HG03097 (cell line): Measurements from ENCODE around the gene KRTAP4-1.
"Not testable (repeated sequence)": the region's sequence is repeated elsewhere in the genome, so short reads cannot be mapped to it uniquely, and the experiment has no call there.

Source experiments
- ATAC-seq: cut with Tn5 transposase; IDR thresholded peaks from one replicate; pipeline ENCODE4 v1.9.1; 2021; ENCODE audit not compliant: unreplicated experiment, low FRiP score

KRTAP4-1 gene

DNA sequence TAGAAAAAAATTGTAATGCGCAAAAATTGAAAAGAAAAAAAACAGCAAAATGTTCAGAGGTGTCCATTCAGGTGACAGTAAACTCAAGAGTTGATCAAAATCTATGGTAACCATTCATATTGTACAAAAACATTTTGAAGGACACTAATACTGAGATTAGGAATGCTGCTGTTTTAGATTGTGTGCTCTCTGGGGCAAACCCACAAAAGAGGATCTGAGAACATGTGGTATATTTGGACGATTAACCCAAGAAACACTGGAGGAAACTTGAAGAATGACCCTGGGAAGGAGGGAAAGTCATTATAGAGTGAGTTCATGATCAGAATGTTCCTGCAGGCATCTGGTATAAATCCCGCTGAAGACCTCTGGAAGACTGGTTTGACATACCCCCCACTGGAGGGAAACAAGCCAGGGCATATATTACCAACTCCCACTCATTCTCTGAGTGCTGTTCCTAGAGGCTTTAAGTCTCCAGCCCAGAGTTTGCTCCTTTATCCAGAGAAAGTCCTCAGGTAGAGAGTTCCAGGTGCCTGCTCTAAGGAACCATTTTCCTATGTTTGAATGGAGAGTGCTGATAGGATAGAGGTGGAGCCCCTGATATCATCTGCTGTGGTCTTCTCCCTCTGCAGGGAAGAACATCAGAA is 7.8 kb downstream of the KRTAP4-1 start:
- ATAC-seq, result no peak

DNA sequence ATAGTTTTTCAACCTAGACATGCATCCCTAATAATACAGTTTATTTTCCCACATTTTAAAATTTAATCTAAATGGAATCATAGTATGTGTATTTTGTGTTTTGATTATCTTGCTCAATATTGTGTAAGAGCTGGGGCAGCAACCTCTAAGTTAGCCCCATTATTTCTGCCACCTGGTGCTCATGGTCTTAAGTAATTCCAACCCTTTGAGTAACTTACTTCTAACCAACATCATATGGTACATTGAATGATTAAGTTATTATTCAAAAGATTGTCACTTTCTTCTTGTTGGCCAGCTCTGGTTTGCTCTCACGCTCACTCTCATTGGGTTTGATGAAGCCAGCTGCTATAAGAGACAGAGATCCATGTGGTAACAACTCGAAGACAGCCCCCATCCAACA is 12.8 kb downstream of the KRTAP4-1 start:
- ATAC-seq, result no peak

DNA sequence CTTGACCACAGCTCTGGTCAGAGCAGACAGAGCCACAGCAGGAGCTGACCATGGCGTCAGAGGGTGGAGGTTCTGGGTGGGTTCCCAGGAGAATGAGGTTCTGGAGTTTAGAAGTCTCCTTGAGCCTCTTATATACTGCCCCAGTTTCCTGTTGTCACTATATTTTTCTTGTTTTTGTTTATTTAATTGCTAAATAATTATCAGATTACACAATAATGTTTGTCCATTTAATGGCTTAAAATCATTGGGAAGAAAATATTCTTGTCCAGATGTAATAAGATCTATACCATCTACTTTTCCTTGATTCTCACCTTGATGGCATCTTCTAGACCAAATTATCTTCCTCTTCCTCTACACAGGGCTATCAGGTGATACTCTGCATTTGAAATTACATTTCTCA is 16.6 kb downstream of the KRTAP4-1 start, which contains the start of gene KRTAP4-3:
Gene KRTAP4-3 (minus strand): TSS at position 101 of the 400 bp plus-strand sequence. CDS start 49 bp downstream, at position 52.
- ATAC-seq, result no peak

DNA sequence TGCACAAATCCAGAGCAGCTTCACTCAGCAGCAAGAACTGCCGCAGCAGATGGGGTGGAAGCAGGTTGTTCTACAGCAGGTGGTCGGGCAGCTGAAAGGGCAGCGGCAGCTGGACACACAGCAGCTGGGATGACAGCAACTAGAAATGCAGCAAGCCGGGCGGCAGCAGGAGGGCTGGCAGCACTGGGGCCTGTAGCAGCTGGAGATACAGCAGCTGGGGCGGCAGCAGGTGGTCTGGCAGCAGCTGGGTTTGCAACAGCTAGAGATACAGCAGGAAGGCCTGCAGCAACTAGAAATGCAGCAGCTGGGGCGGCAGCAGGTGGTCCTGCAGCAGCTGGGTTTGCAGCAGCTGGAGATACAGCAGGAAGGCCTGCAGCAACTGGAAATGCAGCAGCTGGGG is 17.1 kb downstream of the KRTAP4-1 start:
- no peak for ATAC-seq

DNA sequence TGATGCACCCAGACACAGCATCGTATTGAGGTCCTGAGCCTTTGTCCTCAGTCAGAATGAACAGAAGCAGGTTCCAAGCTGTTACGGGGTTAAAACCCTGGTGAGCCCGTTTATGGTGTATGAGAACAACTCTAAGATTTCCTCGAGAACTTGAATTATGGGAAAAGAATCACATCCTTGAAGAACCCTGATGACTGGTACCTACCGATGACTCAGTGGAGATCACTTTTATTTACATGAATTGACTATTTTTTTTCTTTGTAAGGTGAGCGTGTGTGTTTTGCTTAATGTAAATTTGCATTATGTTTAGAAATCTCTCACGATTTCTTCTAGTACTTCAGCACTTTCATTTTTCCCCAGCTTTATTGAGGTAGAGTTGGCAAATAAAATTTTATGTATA is 20.9 kb downstream of the KRTAP4-1 start:
- ATAC-seq, result no peak

DNA sequence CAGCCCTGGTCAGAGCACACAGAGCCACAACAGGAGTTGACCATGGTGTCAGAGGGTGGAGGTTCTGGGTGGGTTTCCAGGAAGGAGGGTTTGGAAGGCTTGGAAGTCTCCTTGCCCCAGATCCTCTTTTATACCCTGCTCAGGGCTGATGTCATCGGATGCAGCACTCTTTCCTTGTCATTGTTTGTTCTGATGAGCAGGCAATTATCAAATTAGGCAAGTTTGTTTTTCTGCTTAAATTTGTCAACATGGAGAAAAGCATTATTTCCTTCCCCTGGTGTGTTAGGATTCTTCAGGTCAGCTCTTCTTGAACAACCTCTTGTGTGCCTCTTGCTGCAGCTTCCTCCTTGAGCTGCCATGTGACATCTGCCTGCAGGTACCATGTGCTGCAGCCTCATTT is 24.1 kb downstream of the KRTAP4-1 start, which contains the start of gene KRTAP4-4:
Gene KRTAP4-4 (minus strand): TSS at position 101 of the 400 bp plus-strand sequence. CDS start 57 bp downstream, at position 44.
- ATAC-seq, result no peak

DNA sequence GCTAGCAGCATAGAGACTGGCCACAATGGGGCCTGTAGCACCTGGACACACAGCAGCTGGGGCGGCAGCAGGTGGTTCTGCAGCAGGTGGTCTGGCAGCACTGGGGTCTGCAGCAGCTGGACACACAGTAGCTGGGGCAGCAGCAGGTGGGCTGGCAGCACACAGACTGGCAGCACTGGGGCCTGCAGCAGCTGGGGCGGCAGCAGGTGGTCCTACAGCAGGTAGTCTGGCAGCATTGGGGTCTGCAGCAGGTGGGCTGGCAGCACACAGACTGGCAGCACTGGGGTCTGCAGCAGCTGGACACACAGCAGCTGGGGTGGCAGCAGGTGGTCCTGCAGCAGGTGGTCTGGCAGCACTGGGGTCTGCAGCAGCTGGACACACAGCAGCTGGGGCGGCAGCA is 24.5 kb downstream of the KRTAP4-1 start:
- ATAC-seq, result not testable (repeated sequence)

DNA sequence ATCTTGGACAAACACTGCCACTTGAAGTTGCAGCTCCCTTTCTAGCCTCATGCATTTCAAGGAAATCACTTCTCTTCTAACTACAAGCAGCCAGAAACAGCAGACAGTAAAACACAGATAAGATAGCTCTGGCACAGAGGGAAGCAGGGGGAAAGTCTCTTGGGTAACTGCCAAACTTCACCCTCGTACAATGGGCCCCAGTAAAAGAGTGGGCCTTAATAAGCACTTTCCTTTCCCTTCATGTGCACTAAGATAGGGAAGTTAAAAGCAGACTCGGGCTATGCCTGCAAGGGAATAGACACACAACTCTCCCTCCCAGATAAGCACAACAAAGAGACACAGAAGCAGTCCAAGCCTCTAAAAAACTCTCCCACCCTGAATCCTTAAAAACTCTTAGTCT is 30.9 kb downstream of the KRTAP4-1 start:
- ATAC-seq, result no peak

DNA sequence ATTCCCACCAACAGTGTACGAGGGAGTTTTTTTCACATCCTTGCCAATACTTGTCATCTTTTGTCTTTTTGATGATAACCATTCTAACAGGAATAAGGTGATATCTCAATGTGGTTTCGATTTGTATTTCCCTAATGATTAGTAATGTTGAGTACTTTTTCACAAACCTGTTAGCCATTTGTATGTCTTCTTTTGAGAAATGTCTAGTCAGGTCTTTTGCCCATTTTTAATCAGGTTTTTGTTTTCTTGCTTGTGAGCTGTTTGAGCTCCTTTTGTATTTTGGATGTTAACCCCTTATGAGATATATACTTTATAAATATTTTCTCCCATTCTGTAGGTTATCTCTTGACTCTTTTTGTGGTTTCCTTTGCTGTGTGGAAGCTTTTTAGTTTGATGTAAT is 33.2 kb downstream of the KRTAP4-1 start:
- ATAC-seq, result no peak

DNA sequence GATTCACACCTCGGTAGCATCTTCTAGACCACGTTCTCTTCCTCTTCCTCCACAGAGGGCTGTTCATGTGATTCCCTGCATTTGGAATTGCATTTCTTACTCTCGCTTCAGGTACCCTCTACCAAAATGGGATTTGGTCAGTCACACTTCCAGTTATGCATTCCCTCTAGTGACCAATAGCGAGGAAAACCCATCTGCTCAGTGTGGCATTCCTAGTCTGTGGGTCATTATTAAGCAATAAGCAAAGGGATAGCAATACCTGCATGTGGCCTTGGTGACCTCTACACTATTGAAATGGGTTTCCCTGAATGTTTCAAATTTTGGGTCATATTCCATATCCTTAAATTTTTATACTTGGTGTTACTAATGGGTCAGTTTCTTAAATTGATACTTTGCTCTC is 34.7 kb downstream of the KRTAP4-1 start:
- no peak for ATAC-seq

DNA sequence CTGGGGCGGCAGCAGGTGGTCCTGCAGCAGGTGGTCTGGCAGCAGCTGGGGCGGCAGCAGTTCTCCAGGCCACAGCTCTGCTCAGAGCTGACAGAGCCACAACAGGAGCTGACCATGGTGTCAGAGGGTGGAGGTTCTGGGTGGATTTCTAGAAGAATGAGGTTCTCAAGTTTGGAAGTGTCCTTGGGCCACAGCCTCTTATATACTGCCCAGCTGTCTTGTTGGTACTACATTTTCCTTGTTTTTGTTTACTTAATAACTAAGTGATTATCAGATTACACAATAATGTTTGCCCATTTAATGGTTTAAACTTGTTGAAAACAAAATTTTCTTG is 35.1 kb downstream of the KRTAP4-1 start, which contains the start of gene KRTAP4-5:
Gene KRTAP4-5 (minus strand): TSS at position 174 of the 334 bp plus-strand sequence. CDS start 58 bp downstream, at position 116.
- ATAC-seq, result no peak

DNA sequence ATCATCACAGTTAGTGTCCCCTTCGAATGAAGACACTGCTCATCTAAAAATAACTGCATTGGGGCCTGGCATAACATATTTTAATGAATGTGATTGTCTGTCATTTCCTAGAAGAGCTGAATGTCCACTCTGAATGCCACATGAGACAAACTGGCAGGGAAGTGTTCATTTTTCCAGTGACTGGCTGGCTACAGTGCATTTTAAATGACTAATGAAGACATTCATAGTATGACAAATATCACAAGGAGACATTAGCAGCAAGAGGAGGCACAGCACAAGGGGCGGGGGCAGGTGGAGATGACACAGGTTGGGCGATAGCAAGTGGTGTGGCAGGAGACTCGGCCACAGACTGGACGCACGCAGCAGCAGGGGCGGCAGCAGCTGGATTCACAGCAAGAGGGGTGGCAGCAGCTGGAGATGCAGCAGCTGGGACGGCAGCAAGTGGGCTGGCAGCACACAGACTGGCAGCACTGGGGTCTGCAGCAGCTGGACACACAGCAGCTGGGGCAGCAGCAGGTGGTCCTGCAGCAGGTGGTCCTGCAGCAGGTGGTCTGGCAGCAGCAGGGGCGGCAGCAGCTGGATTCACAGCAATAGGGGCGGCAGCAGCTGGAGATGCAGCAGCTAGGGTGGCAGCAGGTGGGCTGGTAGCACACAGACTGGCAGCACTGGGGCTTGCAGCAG is 35.6 kb downstream of the KRTAP4-1 start:
- ATAC-seq, result not testable (repeated sequence)

DNA sequence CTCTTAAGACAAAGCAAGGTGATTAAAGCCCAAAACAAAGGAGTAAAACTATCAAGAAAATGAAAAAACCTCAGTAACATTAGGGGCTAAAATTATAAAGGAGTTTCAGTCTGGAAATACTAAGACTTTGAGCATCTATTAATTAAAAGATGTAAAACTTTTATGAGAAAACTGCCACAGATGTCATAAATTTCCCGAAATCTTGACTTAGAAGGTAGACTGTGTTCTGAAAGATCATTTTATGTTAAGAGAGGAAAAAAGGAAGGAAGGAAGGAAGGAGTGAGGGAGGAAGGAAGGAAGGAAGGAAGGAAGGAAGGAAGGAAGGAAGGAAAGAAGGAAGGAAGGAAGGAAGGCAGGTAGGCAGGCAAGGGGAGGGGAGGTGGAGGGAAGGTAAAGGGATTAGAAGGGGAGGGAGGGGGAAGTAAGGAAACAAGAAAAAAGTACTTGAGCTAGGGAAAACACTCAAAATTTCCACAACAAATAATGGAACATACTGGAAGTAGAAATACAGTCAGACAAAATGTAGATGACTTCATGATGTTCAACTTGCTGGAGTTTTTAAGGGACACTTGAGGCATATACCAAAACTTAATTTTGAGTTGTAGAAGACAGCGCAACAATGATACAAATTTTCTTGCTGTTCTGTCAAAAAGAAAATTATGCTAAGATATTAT is 37.0 kb downstream of the KRTAP4-1 start:
- ATAC-seq, result no peak

DNA sequence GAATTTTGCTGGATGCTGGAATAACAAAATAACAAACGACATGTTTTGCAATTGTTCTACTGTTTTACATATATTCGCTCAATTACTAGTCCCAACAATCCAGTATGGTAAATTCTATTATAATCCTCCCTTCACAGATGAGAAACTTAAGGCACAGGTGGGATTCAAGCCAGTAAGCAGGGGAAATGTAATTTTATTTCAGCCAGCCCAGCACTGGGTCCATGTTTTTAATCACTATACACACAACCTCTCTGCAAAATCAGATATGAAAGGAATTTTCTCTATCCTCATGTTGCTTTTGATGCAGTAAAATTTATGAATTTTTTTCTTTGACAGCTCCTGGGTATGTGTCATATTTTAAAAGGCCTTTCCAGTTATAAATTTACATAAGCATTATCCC is 39.5 kb downstream of the KRTAP4-1 start:
- ATAC-seq, result no peak

DNA sequence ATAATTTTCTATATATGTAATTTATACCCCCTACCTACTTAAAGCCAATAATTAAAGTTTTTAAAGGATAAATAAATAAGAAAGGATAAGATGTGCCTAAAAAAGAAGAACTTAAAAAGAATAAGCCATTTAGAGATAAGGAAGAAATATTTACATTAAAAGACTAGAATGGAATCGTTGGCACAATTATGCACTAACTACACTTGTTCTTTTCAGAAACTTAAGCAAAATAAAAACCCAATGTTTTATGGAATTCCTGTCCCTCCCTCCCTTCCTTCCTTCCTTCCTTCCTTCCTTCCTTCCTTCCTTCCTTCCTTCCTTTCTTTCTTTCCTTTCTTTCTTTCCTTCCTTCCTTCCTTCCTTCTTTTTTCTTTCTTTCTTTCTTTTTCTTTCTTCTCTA is 39.9 kb downstream of the KRTAP4-1 start:
- no peak for ATAC-seq

DNA sequence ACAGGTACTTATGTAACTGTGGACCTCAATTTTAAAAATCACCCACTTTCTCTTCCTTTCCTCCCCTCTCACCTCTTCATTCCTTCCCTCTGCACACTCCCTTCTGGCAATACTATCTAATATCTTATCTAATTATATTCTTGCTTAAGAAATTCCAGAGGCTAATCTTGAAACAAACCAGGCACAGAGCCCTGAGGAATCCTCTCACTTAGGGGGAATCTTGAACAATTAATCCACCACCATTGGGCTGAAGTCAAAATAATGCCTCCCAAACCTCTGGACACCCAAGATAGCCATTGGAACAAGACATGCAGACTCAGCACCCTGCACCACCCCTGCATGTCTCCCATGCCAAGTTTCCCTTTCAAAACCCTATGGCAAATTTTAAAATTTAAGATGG is 43.4 kb downstream of the KRTAP4-1 start:
- no peak for ATAC-seq

DNA sequence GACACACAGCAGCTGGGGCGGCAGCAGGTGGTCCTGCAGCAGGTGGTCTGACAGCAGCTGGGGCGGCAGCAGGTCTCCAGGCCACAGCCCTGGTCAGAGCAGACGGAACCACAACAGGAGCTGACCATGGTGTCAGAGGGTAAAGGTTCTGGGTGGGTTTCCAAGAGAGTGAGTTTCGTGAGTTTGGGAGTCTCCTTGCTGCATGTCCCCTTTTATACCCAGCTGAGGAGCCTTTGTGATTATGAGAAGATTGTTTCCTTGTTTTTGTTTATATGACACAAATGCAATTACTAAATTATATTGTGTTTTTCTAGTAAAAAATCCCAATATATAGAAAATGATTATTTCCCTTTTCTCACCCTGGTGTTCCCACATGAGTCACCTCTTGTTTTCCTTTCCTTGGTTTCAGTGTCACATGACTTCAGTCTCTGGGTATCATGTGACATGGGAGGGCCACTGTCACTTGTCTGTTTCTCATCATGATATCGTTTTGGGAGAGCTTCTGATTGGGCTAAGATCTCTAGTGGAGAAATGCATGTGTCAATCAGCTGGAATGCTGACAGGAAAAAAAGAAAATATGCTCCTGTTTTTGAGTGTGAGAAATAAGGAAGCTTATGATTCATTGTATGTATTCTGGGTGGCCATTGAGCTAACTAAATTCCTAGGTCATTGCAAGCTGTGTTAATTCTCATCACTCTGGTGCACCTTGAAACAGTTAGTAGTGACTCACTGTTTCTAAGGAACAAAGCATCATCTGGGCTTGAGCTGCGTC is 44.2 kb downstream of the KRTAP4-1 start, which contains the start of gene KRTAP4-6:
Gene KRTAP4-6 (minus strand): TSS at position 185 of the 772 bp plus-strand sequence. CDS start 57 bp downstream, at position 128.
- no peak for ATAC-seq

DNA sequence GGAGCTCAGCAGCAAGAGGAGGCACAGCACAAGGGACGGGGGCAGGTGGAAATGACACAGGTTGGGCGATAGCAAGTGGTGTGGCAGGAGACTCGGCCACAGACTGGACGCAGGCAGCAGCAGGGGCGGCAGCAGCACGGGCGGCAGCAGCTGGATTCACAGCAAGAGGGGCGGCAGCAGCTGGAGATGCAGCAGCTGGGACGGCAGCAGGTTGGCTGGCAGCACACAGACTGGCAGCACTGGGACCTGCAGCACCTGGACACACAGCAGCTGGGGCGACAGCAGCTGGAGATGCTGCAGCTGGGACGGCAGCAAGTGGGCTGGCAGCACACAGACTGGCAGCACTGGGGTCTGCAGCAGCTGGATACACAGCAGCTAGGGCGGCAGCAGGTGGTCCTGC is 44.8 kb downstream of the KRTAP4-1 start:
- ATAC-seq, result not testable (repeated sequence)
